GM20000 (cell line): ENCODE results near the gene EMSY.

Experiments used
- DNase-seq: peaks from one replicate; pipeline ENCODE4 v3.0.0; 2012; ENCODE audit warnings: low spot score
- TF ChIP-seq, protein P1 (sequence below): IDR thresholded peaks from 2 replicates; pipeline ENCODE4 v1.5.1; 2012; ENCODE audit warnings: mild to moderate bottlenecking, control low read depth; ENCODE audit errors: extremely low read depth, missing control alignments

Gene EMSY

DNA sequence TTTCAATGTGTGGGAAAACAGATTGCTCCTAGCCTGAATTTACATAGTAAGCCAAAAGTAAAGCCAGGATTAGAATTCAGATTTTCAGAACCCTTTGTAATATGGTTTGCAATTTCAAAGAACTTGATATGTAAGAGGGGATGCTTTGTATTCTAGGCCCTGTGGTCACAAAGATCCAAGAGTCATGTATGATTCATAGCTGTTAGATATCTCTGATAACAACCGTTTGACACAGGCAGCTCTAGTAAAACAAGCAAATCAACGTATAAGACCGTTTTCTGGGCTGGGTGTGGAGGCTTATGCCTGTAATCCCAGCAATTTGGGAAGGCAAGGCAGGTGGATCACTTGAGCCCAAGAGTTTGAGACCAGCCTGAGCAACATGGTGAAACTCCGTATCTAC, 79.6 kb downstream of the EMSY start:
- DNase-seq, result no peak
- TF ChIP-seq, protein P1, sequence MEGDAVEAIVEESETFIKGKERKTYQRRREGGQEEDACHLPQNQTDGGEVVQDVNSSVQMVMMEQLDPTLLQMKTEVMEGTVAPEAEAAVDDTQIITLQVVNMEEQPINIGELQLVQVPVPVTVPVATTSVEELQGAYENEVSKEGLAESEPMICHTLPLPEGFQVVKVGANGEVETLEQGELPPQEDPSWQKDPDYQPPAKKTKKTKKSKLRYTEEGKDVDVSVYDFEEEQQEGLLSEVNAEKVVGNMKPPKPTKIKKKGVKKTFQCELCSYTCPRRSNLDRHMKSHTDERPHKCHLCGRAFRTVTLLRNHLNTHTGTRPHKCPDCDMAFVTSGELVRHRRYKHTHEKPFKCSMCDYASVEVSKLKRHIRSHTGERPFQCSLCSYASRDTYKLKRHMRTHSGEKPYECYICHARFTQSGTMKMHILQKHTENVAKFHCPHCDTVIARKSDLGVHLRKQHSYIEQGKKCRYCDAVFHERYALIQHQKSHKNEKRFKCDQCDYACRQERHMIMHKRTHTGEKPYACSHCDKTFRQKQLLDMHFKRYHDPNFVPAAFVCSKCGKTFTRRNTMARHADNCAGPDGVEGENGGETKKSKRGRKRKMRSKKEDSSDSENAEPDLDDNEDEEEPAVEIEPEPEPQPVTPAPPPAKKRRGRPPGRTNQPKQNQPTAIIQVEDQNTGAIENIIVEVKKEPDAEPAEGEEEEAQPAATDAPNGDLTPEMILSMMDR, result no peak

DNA sequence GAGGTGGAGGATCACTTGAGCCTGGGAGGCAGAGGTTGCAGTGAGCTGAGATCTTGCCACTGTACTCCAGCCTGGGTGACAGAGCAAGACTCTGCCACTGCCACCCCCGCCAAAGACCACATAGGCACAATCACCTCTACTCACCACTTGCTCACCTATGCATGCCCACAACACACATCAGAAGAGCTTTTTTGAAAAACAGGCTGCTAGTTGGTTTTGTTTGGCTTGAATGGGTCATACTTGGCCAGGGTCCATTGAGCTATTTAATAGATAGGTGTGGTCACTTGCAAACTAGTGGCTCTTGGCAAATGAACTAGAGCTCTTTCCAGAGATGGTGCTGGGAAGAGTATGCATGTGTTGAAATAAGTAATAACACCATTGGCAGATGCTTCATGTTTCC, 80.1 kb downstream of the EMSY start:
- TF ChIP-seq, protein P1, result no peak
- no peak for DNase-seq

DNA sequence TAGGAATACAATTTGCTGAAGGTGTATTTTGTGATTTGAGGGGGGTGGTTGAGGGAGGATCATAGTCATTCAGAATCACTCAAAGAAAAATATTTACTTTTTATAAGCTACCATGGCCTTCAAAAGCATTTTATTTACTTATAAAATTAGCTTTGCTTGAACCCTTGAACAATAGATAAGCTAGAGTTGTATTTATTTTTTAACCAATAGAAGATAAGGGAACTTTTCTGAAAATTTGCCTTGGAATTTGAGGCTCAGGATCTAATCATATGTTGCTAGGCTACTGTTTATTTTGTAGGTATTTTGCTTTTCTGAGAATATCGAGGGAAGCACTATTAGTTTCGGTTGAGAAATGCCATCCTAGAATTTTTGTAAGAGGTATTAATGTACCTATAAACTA, 82.1 kb downstream of the EMSY start:
- DNase-seq, result no peak
- TF ChIP-seq, protein P1, result no peak

DNA sequence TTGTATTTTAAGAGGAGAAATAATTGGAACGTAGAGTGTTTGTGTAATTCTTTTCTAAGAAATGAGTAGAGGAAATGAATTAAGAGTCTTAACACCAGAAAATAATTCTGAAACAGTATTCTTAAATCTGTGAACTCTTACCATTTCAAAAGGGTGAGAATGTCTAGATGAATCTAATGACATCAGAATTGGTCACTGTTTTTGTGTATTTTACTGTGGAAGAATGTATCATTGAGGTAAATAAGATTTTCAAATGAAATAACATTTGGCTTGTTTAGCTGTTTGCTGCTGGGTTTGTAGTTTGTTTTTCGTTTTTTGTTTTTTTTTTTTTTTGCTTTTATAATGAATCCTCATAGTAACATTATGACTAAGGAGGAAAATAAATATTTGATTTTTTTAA, 97.6 kb downstream of the EMSY start:
- TF ChIP-seq, protein P1, result no peak
- DNase-seq, result no peak

DNA sequence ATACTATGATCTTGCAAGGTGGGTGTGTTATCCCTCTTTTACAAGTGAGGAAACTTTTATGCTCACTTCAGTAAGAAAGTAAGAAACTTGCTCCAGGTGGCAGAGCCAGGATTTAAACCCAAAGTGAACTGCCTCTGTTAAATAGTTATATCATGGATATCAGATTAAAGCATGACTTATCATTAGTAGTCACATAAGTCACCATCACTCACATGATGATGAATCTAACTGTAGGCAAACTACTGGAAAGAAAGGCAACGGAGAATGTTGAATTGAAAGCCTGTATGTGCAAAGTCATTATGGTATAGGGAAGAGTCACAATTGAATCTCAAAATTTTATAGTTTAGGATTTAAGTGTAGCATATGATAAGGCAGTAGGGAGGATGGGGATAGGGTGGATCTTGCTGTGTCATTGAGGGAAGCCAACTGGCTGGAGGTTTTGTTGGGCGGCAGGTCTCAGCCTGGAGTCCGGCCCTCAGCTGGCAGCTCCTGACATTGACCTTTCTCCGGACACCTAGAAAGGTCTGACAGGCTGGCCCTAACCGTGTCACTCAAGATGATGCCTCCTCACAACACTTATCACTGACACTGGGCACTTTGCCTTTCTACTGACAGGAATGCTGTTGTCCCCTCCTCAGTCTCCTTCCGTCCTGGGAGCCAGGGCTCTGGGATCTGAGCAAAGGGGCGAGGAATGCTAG, 98.3 kb downstream of the EMSY start:
- TF ChIP-seq, protein P1, result no peak
- DNase-seq, result no peak

DNA sequence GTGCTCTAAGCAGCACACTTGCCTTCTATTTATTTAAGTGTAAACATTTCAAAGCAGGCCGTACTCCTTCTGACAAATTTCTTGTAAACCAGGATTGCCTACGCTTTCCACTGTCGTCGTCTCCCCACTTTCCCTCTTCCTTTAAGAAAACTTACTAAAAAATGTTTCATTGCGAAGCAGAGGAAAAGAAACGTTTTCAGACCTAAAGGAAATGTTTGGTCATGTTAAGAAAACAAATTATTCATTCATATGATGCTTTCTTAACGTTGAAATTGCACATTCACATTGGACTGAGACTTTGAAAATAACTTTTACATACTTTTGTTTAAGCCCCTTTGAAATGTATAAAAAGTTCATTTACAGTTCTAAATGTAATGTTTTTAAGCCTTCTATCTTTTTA, 106.0 kb downstream of the EMSY start:
- no peak for DNase-seq
- TF ChIP-seq, protein P1, result no peak

DNA sequence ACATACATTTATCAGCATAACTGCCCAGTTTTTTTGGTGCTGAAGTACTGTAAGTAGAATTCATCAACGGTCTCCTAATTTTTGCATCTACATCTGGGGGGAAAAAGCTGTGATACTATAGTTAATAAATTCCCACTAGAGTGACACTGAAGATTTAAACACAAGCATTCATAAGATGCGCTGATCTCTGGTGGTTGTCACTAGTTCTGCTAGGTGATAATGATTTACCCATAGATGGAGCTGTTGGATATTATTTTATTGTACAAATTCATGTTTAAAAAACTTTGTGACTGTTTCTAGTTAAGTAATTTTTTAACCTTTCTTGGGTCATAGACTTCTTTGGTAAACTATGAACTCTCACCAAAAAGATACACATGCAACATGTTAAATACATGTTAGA, 106.6 kb downstream of the EMSY start:
- TF ChIP-seq, protein P1, result no peak
- DNase-seq, result no peak
